K562 (cell line): Measurements from ENCODE around the gene RAD23B. TPM values are rescaled to one million over a fixed set of nuclear protein-coding genes. Genes with fewer than 3 reads are reported as not detected.
A peak's percentile ranks its signal among the peaks of the same experiment; 100 is the strongest.

Source experiments
- L3MBTL2 ChIP-seq: fragments of 450-650 bp; IDR thresholded peaks from 2 replicates; pipeline ENCODE4 v1.6.1; 2016; ENCODE audit warnings: mild to moderate bottlenecking, moderate library complexity
- RBBP5 ChIP-seq: fragments of 200-600 bp; sonication (generic); IDR thresholded peaks from 2 replicates; pipeline ENCODE4 v1.6.1; 2012; ENCODE audit warnings: borderline replicate concordance, mild to moderate bottlenecking, low read length, control low read depth, inconsistent platforms; ENCODE audit not compliant: insufficient read depth, poor library complexity, severe bottlenecking
- SP2 ChIP-seq: IDR thresholded peaks from 2 replicates; pipeline ENCODE4 v1.6.1; 2011; ENCODE audit warnings: mild to moderate bottlenecking, low read depth, low read length, moderate library complexity; ENCODE audit not compliant: poor library complexity, severe bottlenecking; ENCODE audit errors: extremely low read depth
- TCFL5 ChIP-seq: fragments of 250-450 bp; sonication (Bioruptor Pico); conservative IDR thresholded peaks from 2 replicates; pipeline ENCODE4 v1.6.1; 2021; ENCODE audit warnings: mild to moderate bottlenecking, moderate library complexity, matching md5 sums
- polyA plus RNA-seq, 8 experiments: library from polyadenylated mRNA; depleted of rRNA in 4 of 8; stranded (reverse) in 5 of 8; unstranded in 3 of 8; fragments of >200 nt; fragmentation: Nextera tagmentation in 2 of 8; fragmentation: Illumina TruSeq in 1 of 8; extraction: Ambion mirVana in 2 of 8; extraction: Trizol in 1 of 8; gene quantifications; 2 replicates each; pipeline versions ENCODE4 v1.2.1 to v1.2.3, GENCODE V29; 2011 to 2014; ENCODE audit warnings: inconsistent platforms in 1 of 8, missing spikeins in 1 of 8
- total RNA-seq, 7 experiments: library from RNA; depleted of rRNA in 6 of 7; stranded (reverse); fragments of >200 nt in 6 of 7; fragmentation: Illumina TruSeq in 2 of 7; extraction: Trizol in 2 of 7; gene quantifications; 2 replicates each; pipeline versions ENCODE4 v1.2.1 to v1.2.3, GENCODE V29; 2011 to 2021; ENCODE audit warnings: low replicate concordance in 1 of 7
- TF ChIP-seq, protein P1 (sequence below): fragments of 450-650 bp; IDR thresholded peaks from 2 replicates; pipeline ENCODE4 v1.6.1; 2018; ENCODE audit not compliant: partially characterized antibody
- TF ChIP-seq, protein P2 (sequence below): fragments of 250-450 bp; sonication (Bioruptor Pico); IDR thresholded peaks from 2 replicates; pipeline ENCODE4 v1.8.0; 2022; ENCODE audit warnings: moderate library complexity, mild to moderate bottlenecking, inconsistent platforms
- TF ChIP-seq, protein P3 (sequence below): fragments of 450-650 bp; formaldehyde crosslinking; IDR thresholded peaks from 2 replicates; pipeline ENCODE4 v1.4.0; 2020; ENCODE audit warnings: mild to moderate bottlenecking, moderate library complexity
- TF ChIP-seq, protein P4 (sequence below): fragments of 250-450 bp; sonication (Bioruptor Pico); IDR thresholded peaks from 2 replicates; pipeline ENCODE4 v1.4.0; 2020; ENCODE audit warnings: mild to moderate bottlenecking

Gene RAD23B
- total and polyA plus RNA-seq, 9 of the 15 experiments (the other 6 are each of a cell fraction or from before 2014, with no cell fraction given) = 14.5 to 184 (median 114) TPM

DNA sequence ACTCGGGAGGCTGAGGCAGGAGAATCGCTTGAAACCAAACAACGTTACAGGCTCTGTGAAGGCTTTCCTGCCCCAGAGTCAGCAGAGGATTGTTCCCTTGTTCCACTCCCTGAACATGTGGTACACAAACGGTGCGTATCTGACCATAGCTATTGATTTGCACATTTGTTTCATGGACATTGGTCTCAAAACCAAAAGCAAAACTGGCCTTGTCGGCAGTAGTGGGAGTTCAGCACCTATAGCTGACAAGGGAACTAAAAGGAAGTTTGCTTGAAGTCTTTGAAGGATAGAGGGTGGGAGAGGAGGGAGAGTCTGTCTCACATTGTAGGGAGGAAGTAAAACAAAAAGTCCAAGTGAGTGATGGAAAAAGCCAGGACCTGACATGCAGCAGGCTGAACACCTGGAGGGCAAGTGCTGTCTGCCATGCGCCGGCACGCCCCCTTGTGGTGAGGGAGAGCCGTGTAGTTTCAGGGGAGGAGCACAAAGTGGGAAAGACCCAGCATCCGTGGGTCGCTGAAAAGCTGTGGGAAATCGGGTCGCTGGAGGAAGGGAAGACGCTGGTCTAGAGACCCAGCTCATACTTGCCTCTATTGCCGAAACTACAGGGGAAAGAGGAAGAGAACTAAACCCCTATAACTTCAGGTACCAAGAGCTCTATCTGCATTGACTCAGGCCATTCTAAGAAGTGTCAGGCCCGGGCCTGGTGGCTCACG, 58.0 kb downstream of the RAD23B start (continued):
- TF ChIP-seq, protein P1, sequence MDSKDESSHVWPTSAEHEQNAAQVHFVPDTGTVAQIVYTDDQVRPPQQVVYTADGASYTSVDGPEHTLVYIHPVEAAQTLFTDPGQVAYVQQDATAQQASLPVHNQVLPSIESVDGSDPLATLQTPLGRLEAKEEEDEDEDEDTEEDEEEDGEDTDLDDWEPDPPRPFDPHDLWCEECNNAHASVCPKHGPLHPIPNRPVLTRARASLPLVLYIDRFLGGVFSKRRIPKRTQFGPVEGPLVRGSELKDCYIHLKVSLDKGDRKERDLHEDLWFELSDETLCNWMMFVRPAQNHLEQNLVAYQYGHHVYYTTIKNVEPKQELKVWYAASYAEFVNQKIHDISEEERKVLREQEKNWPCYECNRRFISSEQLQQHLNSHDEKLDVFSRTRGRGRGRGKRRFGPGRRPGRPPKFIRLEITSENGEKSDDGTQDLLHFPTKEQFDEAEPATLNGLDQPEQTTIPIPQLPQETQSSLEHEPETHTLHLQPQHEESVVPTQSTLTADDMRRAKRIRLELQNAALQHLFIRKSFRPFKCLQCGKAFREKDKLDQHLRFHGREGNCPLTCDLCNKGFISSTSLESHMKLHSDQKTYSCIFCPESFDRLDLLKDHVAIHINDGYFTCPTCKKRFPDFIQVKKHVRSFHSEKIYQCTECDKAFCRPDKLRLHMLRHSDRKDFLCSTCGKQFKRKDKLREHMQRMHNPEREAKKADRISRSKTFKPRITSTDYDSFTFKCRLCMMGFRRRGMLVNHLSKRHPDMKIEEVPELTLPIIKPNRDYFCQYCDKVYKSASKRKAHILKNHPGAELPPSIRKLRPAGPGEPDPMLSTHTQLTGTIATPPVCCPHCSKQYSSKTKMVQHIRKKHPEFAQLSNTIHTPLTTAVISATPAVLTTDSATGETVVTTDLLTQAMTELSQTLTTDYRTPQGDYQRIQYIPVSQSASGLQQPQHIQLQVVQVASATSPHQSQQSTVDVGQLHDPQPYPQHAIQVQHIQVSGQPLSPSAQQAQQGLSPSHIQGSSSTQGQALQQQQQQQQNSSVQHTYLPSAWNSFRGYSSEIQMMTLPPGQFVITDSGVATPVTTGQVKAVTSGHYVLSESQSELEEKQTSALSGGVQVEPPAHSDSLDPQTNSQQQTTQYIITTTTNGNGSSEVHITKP = no peak
- TF ChIP-seq SP2 = no peak
- no peak for TF ChIP-seq TCFL5 (CRISPR knock-in tag)
- TF ChIP-seq, protein P2, sequence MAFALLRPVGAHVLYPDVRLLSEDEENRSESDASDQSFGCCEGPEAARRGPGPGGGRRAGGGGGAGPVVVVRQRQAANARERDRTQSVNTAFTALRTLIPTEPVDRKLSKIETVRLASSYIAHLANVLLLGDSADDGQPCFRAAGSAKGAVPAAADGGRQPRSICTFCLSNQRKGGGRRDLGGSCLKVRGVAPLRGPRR = no peak
- no peak for TF ChIP-seq RBBP5
- TF ChIP-seq, protein P3, sequence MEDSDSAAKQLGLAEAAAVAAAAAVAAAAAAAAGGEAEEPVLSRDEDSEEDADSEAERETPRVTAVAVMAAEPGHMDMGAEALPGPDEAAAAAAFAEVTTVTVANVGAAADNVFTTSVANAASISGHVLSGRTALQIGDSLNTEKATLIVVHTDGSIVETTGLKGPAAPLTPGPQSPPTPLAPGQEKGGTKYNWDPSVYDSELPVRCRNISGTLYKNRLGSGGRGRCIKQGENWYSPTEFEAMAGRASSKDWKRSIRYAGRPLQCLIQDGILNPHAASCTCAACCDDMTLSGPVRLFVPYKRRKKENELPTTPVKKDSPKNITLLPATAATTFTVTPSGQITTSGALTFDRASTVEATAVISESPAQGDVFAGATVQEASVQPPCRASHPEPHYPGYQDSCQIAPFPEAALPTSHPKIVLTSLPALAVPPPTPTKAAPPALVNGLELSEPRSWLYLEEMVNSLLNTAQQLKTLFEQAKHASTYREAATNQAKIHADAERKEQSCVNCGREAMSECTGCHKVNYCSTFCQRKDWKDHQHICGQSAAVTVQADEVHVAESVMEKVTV (CRISPR knock-in tag) = 0 out of 2 replicates have a peak, but pooled peaks have one; percentile 35
- TF ChIP-seq, protein P4, sequence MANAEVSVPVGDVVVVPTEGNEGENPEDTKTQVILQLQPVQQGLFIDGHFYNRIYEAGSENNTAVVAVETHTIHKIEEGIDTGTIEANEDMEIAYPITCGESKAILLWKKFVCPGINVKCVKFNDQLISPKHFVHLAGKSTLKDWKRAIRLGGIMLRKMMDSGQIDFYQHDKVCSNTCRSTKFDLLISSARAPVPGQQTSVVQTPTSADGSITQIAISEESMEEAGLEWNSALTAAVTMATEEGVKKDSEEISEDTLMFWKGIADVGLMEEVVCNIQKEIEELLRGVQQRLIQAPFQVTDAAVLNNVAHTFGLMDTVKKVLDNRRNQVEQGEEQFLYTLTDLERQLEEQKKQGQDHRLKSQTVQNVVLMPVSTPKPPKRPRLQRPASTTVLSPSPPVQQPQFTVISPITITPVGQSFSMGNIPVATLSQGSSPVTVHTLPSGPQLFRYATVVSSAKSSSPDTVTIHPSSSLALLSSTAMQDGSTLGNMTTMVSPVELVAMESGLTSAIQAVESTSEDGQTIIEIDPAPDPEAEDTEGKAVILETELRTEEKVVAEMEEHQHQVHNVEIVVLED (CRISPR knock-in tag) = no peak
- TF ChIP-seq L3MBTL2 = no peak
